ENCODE results near the gene EXOSC5.
"Not testable (repeated sequence)": the region's sequence is repeated elsewhere in the genome, so short reads cannot be mapped to it uniquely, and the experiment has no call there.

The EXOSC5 gene

DNA sequence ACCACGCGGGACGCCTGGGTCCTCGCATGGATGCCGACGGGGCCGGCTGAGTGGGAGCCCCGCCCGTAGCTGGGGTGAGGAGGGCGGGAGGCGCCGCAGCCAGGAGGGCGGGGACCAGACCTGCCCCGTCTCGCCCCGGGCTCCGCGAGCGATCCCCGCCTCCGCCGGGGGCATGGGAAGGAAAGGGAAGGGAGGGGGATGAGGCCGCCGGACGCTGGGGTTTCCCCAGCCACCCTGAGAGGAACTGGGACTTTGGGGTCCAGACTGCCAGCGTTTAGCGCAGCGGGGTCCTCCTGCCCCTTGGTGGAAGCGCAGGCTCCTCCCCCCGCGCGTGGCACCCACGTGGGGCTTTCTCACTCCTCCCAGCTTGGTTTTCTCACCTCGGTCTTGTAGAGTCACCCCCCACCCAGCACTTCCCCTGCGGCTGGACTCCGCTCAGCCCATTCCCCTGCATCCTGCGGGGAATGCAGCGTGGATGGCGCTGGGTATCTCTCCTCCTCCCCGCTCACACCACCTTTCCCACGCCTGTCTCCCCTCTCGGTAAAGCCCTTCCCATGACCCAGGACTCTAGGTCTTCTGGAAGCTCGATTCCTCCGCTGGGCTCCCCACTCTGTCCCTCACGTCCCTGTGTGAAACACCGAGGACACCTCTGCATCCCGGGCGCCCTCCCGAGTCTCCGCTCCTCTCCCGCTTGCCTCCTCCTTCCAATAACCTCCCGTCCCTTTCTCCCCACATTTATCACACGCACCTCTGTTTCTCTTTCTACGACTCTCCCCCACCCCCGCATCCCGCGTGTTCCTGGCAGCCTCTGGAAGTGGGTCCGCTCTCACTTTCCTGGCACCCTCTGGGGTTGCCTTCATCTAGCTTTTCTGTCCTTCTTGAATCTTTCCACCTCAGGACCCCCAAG is 45.6 kb downstream of the EXOSC5 start:
- FAIRE-seq (peak; percentile 20), DNase-seq (ENCODE audit: low spot score) (peak; percentile 83)

DNA sequence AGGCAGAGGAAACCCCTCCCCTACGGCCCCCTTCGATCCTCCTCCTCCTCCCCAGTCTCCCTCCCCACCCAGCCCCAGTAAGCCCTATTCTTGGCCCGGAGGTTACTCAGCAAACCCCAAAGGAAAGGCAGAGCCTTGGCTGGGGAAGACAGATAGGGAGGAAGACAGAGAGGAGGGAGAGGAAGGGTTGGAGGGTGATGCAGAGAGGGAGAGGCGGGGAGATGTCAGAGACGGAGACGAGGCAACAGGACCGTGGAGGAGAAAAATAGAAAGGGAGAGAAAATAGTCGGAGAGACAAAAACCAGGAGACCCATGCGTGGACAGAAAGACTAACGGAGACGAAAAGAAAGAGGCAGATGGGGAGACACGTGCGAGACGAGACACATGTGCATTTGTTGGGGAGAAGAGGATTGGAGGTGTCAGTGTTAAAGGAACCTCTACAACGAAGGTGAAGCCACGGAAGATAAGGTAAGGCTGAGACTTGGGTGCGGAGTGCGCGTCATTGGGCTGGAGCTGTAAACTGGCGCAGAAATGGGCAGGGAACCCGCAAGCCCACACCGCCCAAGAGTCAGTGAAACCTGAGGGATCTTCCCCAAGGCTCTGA is 46.3 kb downstream of the EXOSC5 start:
- FAIRE-seq (no peak), DNase-seq (ENCODE audit: low spot score) (no peak)

DNA sequence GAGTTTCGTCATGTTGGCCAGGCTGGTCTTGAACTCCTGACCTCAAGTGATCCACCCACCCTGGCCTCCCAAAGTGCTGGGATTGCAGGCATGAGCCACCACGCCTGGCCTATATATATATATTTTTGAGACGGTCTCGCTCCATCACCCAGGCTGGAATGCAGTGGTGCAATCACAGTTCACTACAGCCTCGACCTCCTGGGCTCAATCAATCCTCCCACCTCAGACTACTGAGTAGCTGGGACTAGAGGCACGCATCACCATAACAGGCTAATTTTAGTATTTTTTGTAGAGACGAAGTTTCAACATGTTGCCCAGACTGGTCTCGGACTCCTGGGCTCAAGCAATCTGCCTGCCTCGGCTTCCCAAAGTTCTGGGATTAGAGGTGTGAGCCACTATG is 50.2 kb downstream of the EXOSC5 start:
- DNase-seq (ENCODE audit: low spot score); FAIRE-seq: not testable (repeated sequence)

DNA sequence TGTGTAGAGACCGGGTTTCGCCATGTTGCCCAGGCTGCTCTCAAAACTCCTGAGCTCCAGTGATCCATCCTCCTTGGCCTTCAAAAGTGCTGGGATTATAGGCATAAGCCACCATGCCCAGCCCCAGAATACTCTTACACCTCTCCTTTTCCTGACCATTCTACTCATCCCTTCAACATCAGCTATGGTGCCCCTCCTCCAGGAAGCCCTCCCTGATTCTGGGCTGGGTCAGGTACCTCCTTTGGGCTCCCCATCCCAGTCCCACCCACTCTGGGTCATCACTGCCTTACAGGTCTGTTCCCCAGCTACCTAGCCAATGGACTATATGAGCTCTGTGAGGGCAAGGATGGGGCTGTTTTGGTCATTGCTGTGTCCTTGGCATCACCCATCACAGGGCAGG is 53.0 kb downstream of the EXOSC5 start:
- DNase-seq (ENCODE audit: low spot score) (no peak), FAIRE-seq (no peak)

DNA sequence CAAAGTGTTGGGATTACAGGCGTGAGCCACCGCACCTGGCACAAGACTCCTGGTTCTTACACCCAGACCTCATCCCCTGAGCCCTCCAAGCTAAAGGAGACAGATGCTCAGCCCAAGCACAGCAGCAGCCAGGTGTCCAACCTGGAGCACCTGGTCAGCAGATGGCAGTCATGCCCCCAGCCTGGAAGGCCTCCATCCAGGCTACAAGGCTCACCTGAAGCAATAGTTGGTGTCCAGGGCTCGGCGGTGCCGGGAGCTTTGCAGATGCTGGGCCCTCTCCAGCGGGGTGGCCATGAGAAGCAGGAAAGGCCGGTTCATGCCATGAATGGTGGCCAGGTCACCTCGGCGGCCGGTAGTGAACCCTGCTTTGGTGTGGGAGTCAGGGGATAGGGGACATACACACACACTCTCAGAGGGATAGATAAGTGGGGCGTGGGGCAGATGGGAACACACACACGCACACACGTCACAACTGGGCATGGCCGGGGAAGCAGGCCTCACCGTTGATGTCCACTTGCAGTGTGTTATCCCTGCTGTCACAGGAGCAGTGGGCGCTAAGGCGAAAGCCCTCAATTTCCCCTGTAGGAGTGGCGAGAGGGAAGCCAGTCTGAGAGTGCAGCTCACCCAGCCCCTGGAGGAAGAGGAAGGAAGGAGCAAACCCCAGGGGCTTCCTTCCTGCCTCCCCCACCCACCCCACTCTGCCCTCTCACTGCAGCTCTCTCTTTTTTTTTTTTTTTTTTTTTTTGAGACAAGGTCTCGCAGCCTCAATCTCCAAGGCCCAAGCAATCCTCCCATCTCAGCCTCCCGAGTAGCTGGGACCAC is 55.3 kb downstream of the EXOSC5 start:
- no peak for DNase-seq (ENCODE audit: low spot score)
- no peak for FAIRE-seq

DNA sequence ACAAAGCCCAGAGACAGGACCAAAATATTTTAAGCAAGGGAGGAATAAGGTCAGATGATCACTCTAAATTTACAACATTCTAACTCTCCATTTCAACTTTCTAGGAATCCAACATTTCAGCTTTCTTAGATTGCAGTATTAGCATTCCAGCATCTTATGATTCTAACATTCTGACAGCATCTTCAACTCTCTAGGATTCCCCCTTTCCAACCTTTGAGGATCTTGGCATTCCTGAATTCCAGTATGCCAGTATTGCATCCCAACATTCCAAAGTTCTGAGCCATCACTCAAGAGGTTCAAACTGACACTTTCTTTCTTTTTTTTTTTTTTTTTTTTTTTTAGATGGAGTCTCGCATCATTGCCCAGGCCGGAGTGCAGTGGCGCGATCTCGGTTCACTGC is 57.2 kb downstream of the EXOSC5 start:
- FAIRE-seq, result no peak
- peak; percentile 57 for DNase-seq (ENCODE audit: low spot score)
